Epidermal melanocyte (primary cell): ENCODE results near the gene TSKS.
A peak's percentile ranks its signal among the peaks of the same experiment; 100 is the strongest.

Experiments used
- DNase-seq: peaks from one replicate; pipeline ENCODE4 v3.0.0; 2011; ENCODE audit warnings: low spot score; ENCODE audit not compliant: insufficient read length

Gene TSKS, protein sequence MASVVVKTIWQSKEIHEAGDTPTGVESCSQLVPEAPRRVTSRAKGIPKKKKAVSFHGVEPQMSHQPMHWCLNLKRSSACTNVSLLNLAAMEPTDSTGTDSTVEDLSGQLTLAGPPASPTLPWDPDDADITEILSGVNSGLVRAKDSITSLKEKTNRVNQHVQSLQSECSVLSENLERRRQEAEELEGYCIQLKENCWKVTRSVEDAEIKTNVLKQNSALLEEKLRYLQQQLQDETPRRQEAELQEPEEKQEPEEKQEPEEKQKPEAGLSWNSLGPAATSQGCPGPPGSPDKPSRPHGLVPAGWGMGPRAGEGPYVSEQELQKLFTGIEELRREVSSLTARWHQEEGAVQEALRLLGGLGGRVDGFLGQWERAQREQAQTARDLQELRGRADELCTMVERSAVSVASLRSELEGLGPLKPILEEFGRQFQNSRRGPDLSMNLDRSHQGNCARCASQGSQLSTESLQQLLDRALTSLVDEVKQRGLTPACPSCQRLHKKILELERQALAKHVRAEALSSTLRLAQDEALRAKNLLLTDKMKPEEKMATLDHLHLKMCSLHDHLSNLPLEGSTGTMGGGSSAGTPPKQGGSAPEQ

DNA sequence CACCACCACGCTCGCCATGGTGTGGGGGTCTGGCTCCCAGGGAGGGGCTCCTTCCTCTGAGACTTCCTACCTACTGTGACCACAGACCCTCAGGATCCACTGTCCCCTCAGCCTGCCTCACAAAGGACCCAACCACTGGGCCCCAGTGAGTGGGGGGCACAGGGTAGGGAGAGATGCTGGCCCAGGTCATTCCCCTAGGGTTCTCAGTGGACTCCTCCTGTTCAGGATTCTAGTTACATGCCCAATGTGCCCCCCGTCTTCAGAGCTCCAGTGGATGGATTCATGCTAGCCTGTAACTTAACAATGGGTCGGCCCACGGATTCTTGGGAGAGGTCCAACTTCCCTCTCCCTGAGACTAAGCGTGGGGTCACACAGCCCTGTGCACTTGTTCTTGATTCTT is at the start of gene TSKS:
Gene TSKS, minus strand, starts transcription at position 77 of the 400 bp plus-strand sequence. Its CDS starts 59 bp downstream, at position 18.
- no peak for DNase-seq

DNA sequence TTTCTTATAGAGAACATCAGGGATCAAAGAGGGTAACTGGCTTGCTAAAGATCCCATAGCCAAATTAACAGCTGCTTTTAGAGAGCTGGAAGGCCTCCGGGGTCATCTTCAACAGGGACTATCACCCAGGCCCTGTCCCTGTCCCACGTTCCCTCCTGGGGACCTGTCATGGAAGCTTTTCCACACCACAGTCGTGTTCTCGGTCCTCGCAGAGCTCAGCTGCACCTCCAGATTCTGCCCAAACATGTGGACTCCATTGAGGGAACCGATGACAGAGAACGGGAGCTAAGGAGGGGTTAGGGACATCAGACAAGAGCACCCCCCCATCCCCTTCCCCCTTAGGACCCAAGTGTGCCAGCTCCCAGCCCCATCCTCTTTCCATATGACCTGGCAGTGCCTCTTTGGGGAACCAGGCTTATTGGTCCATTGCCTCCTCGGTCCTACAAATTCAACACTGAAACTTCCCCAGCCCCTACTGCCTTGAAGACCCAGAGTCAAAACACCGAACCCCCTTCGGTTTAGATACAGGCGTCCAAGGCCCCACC is 49.4 kb upstream of the TSKS start:
- DNase-seq: no peak

DNA sequence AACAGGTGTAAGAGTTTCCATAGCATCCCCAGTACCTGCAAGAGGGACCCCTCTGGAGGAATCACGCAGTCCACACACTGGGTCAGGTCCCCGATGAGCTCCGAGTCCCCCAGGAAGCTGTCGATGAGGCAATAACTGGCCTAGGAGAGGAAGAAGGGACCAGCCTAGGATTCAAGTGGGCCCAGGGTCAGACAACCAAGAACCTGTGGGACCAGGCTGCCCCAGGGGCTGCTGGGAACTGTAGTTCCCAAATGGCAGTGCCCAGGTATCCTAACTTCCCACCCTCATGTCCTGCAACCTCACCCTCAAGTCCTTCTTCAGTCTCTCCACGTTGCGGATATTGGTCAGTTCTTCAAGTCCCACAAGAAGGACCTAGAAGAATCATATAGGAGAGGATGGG is 48.2 kb upstream of the TSKS start:
- no peak for DNase-seq

DNA sequence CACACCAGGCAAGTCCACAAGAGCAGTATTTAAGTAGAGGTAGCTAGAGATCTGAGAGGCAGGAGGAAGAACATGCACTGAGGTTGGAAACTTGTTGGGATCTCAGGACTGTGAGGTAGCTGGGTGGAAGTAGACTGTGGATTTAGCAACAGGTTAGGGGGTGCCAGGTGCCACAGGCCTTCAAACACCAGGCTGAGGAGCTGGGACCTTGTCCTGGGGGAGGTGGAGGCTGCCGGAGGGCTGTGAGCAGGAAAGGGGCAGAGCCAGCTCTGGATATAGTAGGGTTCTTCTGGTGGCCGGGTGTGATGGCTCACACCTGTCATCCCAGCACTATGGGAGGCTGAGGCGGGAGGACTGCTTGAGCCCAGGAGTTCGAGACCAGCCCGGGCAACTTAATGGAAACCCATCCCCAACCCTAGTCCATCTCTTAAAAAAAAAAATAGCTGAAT is 46.9 kb upstream of the TSKS start:
- DNase-seq: no peak

DNA sequence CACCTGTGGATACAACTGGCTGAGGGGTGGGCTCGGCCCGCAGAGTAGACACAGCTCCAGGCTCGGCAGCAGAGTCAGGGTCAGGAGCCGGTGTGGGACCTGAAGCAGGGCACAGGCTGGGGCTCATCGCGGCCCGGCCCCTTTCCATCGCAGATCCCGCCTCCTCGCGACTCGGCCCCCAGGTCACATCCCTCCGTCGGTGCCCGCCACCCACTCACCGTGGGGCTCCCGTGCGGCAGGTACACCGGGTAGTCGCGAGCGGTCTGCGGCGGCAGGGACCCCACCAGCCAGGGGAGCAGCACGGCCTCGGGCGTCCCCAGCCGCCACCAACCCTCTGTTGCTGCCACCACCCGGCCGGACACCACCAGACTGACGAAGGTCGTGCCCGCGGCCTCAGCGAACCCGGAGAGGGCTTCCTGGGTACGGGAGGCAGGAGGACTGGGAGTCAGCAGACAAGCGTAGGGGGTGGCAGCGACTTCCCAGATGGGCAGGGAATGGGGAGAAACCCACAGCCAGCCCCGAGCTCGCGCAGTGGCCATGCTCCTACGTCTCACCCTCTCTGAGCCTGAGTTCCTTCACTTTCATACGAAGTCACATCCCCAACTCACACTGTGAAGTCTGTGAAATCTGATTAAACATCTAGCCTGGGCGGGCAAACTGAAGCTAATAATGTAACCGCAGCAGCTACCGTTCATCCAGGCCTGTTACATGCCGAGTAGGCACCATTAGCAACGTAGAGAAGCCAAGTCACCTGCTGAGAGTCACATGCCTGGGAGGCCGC is 46.2 kb upstream of the TSKS start:
- peak; percentile 43 for DNase-seq

DNA sequence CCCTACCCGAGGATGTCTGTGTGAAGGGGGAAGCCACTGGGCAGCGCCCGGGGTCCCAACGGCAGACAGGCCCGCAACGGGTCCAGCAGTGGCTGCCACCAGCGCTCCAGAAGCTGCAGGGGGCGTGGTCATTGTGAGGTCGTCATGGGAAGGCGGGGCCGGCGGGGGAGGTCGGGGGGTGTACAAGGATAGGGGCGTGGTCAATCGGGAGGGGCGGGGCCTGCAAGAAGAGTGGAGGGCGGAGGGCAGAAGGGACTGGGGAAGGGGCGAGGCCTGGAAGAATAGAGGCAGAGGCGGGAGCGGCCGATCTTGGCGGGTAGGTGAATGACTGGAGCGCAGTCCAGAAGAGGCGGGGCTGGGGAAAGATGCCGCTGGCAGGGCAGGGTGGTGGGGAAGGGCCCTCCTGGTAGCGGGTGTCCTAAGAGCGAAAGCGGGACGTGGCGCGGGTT is 45.6 kb upstream of the TSKS start:
- DNase-seq: peak; percentile 92

DNA sequence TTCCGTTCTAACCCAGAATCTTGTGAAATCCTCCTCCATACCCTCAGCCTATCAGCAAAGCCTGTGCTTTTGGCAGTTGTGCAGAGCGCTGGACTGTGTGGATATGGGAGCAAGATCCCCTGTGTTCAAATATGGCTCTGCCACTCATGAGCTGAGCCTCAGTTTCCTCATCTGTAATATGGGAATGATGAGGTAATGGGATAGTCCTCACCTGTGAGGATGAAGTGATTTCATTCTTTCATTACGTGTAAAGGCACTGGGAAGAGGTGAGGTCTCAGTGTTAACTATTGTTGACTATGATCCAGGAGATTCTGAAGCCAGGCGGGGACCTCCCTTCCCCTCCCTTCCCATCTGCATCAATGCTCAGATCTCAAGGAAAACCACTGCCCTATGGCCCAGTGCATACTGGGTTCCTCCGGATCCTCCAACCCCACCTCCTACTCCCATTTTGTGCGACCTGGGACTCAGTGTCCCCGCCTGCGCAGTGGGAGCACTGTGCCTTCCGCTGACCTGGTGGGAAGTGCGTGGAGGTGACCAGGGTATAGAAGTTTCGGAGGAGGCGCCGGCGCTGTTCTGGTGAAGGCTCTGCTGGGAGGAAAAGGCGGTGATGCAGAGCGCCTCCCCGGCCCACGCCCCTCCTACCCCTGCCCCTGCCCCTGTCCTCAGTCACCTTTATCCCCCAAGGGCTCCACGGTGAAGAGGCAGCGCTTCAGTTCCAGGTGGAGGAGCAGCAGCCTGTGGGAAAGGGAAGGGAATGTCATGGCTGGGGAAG is 45.0 kb upstream of the TSKS start:
- no peak for DNase-seq

DNA sequence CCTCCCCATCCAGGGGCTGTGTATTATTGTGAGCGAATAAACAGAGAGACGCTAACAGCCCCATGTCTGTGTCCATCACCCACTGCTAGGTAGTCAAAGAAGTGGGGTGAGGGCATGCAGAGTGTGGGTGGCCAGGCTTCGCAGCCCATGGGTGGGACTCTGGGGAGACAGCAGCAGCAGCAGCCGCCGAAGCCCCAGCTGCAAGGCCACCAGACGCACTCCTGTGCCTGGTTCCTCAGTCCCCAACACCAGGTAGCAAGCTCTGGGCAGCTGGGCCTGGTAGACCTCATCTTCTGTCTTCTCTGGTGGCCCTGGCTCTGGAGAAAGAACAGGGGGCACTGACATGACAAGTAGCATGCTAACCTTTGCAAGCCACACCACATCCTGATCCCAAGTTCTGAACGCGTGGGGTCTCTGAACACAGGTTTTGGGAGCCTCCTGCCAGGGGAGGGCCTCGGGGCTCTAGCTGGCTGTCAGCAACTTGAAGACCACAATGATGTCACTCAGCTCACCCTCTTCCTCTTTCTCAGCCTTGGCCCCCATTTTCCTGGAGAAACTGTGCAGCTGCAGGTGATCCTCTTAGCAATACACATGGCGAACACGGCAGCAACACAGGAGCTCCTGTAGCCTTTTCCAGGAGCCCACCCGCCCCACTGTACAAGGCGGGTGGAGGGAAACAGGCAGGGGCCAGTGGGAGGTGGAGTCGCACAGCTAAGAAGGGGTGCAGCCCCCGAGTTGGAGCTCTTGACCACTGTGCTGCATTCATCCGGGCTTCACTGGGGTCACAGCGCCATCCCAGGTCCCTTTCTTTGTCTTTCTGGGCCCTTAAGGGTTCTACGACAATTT is 44.2 kb upstream of the TSKS start:
- DNase-seq: no peak

DNA sequence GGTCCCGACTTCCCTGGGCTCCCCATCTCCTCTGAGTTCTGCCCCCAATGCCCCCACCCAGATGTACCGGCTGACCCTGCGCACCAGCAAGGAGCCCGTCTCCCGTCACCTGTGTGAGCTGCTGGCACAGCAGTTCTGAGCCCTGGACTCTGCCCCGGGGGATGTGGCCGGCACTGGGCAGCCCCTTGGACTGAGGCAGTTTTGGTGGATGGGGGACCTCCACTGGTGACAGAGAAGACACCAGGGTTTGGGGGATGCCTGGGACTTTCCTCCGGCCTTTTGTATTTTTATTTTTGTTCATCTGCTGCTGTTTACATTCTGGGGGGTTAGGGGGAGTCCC is 43.5 kb upstream of the TSKS start:
- no peak for DNase-seq

DNA sequence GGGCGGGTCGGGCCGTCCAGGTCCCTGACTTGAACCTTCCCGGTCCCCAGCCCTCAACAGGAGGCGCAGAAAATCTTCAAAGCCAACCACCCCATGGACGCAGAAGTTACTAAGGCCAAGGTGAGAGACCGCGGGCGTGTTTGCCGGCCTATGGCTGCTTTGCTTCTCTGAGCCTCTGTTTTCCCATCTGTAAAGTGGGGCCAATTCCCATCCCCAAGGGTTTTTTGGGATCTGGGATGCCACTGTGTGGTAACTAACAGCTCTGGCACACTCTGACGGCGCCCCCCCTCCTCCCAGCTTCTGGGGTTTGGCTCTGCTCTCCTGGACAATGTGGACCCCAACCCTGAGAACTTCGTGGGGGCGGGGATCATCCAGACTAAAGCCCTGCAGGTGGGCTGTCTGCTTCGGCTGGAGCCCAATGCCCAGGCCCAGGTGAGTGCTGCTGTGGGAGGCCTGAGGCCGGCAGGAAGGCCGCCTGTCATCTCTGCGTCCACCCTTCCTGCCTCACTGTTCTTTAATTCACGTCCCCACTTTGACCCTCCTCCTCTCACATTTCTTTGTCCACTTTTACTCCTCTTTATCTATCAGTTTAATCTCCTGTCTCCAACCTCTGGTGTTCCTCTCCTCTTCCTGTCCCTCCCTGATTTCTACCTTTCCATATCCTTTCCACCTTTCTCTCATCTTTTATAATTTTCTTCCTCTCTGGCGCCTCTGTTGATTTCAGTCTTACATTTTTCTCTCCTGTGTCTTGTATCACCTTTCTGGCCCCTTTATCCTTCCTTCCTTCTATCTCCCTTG is 42.9 kb upstream of the TSKS start:
- no peak for DNase-seq

DNA sequence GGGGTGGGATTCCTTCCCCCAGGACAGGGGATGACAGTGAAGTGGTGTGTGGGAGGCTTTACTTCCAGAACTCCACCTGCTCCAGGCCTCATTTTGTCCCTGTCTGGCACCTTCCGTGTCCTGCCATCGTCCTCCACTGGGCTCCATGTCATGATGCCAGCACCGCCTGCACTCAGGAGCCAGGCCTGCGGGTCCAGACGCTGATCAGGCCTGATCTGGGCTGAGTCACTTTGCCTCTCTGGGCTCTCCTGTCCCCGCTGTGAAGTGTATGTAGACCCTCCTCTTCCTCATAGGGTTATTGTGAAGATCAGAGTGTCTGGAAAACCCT is 40.4 kb upstream of the TSKS start:
- no peak for DNase-seq

DNA sequence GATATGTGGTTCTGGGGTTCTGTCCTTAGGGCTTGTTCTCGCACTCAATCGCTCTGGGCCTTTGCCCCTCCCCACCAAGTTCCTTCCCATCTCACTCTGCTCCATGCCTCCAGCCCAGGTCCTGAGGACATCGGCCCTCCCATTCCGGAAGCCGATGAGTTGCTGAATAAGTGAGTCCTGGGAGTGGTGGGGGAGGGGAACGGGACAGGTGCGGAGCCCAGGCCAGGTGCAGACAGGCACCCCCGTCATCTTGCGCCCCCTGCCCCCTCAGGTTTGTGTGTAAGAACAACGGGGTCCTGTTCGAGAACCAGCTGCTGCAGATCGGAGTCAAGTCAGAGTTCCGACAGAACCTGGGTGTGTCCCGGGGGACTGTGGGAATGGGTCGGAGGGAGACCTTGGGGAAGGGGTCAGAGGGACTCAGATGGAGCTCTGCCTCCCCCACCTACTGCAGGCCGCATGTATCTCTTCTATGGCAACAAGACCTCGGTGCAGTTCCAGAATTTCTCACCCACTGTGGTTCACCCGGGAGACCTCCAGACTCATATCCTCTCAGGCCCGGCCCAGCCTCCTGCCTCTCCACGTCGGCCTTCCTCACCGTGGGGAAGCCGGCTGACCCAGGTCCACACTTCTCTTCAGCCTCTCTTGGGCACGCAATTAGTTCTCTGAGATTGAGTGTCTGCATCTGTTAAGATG is 39.9 kb upstream of the TSKS start:
- no peak for DNase-seq

DNA sequence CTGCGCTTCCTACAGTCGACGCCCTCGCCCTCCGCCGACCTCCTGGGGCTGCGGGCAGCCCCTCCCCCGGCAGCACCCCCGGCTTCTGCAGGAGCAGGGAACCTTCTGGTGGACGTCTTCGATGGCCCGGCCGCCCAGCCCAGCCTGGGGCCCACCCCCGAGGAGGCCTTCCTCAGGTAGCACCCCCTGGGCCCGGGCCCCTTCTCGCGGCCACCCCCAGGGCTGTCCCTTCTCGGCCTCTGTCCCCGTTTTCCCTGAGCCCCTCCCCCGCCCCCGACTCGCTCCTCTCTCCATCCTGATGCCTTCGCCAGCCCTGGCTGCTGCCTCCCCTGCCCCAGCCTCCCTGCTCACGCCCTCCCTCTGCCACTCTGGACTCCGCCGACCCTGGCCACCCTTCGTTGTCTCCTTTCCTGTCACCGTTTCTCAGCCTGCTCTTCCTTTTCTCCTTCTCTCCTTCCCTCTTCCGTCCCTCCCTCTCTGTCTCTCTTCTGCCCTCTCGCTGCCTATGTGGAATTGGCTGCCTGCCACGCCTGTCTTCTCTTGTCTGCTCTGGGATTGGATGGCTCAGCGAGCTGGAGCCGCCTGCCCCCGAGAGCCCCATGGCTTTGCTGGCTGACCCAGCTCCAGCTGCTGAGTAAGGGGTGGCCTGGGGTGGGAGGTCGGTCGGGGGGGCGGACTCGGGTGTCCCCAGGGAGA is 39.0 kb upstream of the TSKS start:
- peak; percentile 98 for DNase-seq

DNA sequence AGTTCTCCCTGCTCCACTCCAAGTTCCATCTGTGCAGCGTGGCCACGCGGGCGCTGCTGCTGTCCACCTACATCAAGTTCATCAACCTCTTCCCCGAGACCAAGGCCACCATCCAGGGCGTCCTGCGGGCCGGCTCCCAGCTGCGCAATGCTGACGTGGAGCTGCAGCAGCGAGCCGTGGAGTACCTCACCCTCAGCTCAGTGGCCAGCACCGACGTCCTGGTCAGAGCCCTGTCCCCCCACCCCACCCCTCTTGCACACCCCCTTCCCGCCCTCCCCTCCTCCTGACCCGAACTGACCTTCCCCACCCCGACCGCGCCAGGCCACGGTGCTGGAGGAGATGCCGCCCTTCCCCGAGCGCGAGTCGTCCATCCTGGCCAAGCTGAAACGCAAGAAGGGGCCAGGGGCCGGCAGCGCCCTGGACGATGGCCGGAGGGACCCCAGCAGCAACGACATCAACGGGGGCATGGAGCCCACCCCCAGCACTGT is 38.3 kb upstream of the TSKS start:
- DNase-seq: no peak

DNA sequence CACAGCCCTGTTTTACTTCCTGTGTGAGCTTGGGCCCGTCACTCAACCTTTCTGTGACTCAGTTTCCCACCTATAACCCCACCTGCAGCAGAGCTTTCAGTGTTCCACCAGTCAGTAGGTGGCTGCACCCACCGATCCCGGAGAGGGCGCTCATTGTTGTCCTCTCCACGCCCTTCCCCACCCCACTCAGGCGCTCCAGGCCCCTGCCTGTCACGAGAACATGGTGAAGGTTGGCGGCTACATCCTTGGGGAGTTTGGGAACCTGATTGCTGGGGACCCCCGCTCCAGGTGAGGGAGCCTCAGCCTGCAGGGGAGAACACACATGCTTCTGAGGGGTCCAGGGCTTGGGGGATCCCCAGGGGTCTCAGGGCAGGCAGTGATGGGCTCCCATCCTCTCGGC is 37.7 kb upstream of the TSKS start:
- no peak for DNase-seq

DNA sequence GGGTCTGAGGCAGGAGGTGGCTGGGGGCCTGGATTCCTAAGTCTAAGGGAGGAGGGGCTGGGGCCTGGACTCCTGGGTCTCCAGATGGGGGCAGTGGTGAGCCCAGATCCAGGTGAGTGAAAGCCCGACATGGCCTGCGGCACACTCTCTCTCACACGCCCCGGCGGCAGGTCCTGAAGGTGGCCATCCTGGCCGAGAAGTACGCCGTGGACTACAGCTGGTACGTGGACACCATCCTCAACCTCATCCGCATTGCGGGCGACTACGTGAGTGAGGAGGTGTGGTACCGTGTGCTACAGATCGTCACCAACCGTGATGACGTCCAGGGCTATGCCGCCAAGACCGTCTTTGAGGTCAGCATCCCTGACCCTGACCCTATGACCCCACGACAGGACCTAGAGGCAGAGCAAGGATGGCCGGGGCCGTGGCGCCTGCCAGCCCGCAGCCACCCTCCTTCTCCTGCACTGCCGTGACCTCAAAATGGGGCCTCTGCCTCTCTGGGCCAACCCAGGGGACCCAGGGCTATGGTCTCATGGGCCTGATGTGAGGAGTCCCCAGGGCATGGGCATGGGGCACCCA is 36.8 kb upstream of the TSKS start:
- no peak for DNase-seq

DNA sequence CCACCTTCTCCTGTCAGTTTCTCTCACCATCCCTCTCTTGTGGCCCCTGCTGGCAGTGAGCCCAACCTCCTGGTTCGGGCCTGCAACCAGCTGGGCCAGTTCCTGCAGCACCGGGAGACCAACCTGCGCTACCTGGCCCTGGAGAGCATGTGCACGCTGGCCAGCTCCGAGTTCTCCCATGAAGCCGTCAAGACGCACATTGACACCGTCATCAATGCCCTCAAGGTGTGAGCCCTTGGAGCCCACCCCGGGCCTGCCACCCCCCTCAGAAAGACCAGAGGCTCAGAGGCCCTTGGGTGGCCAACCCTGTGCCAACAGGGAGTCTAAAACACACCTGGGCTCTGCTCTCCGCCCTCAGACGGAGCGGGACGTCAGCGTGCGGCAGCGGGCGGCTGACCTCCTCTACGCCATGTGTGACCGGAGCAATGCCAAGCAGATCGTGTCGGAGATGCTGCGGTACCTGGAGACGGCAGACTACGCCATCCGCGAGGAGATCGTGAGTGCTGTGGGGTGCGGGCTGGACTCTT is 36.2 kb upstream of the TSKS start:
- DNase-seq: no peak

DNA sequence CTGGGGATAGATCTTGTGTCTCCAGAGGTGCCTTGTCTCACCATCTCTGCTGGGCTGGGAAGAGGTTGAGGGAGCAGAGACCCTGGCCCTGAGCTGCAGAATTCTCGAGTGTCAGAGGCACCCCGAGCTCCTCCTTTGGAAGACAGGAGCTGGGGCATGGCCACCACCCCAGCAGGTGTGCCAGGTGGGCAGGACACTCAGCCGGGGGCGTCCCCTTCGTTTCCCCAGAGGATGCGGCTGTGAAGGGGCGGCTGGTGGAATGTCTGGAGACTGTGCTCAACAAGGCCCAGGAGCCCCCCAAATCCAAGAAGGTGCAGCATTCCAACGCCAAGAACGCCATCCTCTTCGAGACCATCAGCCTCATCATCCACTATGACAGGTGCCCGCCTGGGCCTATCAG is 35.5 kb upstream of the TSKS start:
- no peak for DNase-seq
